ENCODE data around the gene CHST11. TPM values are rescaled to one million over a fixed set of nuclear protein-coding genes. Genes with fewer than 3 reads are reported as not detected.

The CHST11 gene
- total and polyA plus RNA-seq, 2 of the 4 experiments (the other 2 are of a cell fraction): 1.4 to 2.7 TPM

DNA sequence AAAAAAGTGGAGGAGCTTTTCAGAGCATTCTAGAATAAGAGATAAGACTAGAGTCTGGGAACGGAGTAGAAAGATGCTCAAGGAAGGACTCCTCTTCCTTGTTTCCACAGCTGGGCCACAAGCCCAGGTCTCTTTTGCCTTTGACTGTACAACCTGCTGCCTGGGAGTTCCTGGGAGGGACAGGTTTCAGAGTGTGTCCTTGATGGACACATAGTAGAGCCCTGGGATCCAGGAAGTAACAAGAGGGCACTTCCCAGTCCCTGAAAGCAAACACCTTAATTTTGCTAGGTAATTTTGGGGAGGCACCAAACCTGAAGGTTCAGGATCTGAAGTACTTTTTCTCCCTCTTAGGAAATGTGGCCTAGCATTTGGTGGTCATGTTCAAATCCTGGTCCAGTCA, 44.4 kb downstream of the CHST11 start:
- CTCF ChIA-PET: no interaction called here
- no peak overlapping the region for H4K91ac ChIP-seq (ENCODE audit: insufficient read depth, low read depth, low read length)

More for the DNA sequence above, 44.4 kb downstream of the CHST11 start:
- intact Hi-C loops (cut with micrococcal nuclease) (no loop called here), in situ Hi-C loops (cut with MboI; ENCODE audit: low sequenced_read_pairs) (no loop called here), dilution Hi-C loops (cut with HindIII; ENCODE audit: low sequenced_read_pairs, unreplicated experiment) (no loop called here)
- H3K14ac ChIP-seq (replicated peaks; ENCODE audit: low read depth, low read length): no peak overlapping the region
- no peaks in the 10 kb centered on the region for H3K79me1 ChIP-seq (ENCODE audit: low read depth in 1 of 2, low read length in 2 of 2)
- DNase-seq: no peak
- no peak overlapping the region for H3K4ac ChIP-seq (ENCODE audit: low read depth, low read length)
- H3K9ac ChIP-seq (ENCODE audit: low read depth, low read length): no peak overlapping the region
- H3K4me3 ChIP-seq (ENCODE audit: insufficient read depth, low read depth, low read length): no peak overlapping the region
- no peaks in the 10 kb centered on the region for H3K9me3 ChIP-seq (ENCODE audit: control insufficient read depth, insufficient read depth, low read length)
- no peaks in the 10 kb centered on the region; the same call in 1 of the 2 replicates for H3K9me1 ChIP-seq (ENCODE audit: insufficient read depth, low read length)
- 83% methylated on average over 1 of the region's 1 CpG; no CpG with 5 or more reads in 1 of the 2 experiments for WGBS, 2 experiments (ENCODE audit: extremely low coverage in 2 of 2, insufficient read length in 1 of 2)
- no peak overlapping the region for H2AK9ac ChIP-seq (replicated peaks; ENCODE audit: low read depth, low read length, poor library complexity)
- peaks cover 18% of the 10 kb centered on the region for H3K27me3 ChIP-seq (ENCODE audit: control insufficient read depth, insufficient read depth, low read length)
- no peak overlapping the region for H2BK20ac ChIP-seq (ENCODE audit: low read depth, low read length)
- H3K27ac ChIP-seq (ENCODE audit: insufficient read depth, low read length): no peak overlapping the region
- H2AK5ac ChIP-seq (ENCODE audit: low read depth, low read length): no peak overlapping the region
- no peak overlapping the region for H4K5ac ChIP-seq (ENCODE audit: low read depth, low read length)
- no peak overlapping the region for H3K4me2 ChIP-seq (ENCODE audit: low read depth, low read length)
- no peaks in the 10 kb centered on the region for H4K20me1 ChIP-seq (ENCODE audit: insufficient read depth, low read length)
- no peak overlapping the region for H3K23ac ChIP-seq (ENCODE audit: low read depth, low read length)
- POLR2A ChIA-PET (ENCODE audit: unreplicated experiment): no interaction called here
- no peak overlapping the region for H2BK5ac ChIP-seq (ENCODE audit: low read depth, low read length, poor library complexity, severe bottlenecking)
- TF ChIP-seq RCOR1 (IDR thresholded peaks at IDR 0.05; ENCODE audit: insufficient replicate concordance, low read length): no peak
- no peak for TF ChIP-seq CHD1 (IDR thresholded peaks at IDR 0.05; ENCODE audit: low read depth, low read length)
- TF ChIP-seq, protein P1, sequence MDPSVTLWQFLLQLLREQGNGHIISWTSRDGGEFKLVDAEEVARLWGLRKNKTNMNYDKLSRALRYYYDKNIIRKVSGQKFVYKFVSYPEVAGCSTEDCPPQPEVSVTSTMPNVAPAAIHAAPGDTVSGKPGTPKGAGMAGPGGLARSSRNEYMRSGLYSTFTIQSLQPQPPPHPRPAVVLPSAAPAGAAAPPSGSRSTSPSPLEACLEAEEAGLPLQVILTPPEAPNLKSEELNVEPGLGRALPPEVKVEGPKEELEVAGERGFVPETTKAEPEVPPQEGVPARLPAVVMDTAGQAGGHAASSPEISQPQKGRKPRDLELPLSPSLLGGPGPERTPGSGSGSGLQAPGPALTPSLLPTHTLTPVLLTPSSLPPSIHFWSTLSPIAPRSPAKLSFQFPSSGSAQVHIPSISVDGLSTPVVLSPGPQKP (IDR thresholded peaks at IDR 0.05; ENCODE audit: borderline replicate concordance, low read depth, low read length): no peak
- TF ChIP-seq, protein P2, sequence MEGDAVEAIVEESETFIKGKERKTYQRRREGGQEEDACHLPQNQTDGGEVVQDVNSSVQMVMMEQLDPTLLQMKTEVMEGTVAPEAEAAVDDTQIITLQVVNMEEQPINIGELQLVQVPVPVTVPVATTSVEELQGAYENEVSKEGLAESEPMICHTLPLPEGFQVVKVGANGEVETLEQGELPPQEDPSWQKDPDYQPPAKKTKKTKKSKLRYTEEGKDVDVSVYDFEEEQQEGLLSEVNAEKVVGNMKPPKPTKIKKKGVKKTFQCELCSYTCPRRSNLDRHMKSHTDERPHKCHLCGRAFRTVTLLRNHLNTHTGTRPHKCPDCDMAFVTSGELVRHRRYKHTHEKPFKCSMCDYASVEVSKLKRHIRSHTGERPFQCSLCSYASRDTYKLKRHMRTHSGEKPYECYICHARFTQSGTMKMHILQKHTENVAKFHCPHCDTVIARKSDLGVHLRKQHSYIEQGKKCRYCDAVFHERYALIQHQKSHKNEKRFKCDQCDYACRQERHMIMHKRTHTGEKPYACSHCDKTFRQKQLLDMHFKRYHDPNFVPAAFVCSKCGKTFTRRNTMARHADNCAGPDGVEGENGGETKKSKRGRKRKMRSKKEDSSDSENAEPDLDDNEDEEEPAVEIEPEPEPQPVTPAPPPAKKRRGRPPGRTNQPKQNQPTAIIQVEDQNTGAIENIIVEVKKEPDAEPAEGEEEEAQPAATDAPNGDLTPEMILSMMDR (conservative IDR thresholded peaks at IDR 0.05; ENCODE audit: low read depth, low read length): no peak
- no peak for TF ChIP-seq NFE2L2 (IDR thresholded peaks at IDR 0.05; ENCODE audit: low read depth, low read length)
- no peak for TF ChIP-seq BHLHE40 (IDR thresholded peaks at IDR 0.05; ENCODE audit: low read depth, low read length)
- no peak for TF ChIP-seq MAFK (IDR thresholded peaks at IDR 0.05; ENCODE audit: low read depth, low read length)
- no peak for TF ChIP-seq FOS (IDR thresholded peaks at IDR 0.05; ENCODE audit: low read depth, low read length)
- TF ChIP-seq SMC3 (IDR thresholded peaks at IDR 0.05; ENCODE audit: low read depth, low read length): no peak
- TF ChIP-seq RAD21 (IDR thresholded peaks at IDR 0.05; ENCODE audit: low read length): no peak
- no peak overlapping the region for H2BK15ac ChIP-seq (ENCODE audit: low read depth, low read length)
- no peak overlapping the region for H3K18ac ChIP-seq (ENCODE audit: low read depth, low read length)
- BruUV-seq (replicated peaks): no TSS peak
- H3K4me1 ChIP-seq (ENCODE audit: control insufficient read depth, insufficient read depth, low read length): peaks cover 2% of the 10 kb centered on the region; the same call in 1 of the 2 replicates
- no peak for ATAC-seq (ENCODE audit: low read depth)
- H3K36me3 ChIP-seq (ENCODE audit: control insufficient read depth, insufficient read depth, low read length): no peaks in the 10 kb centered on the region
- no peak overlapping the region for H2BK120ac ChIP-seq (ENCODE audit: low read depth, low read length)
- no peak overlapping the region for H2AFZ ChIP-seq (replicated peaks; ENCODE audit: low read length, poor library complexity)
- no peak overlapping the region for H3K56ac ChIP-seq (ENCODE audit: extremely low read depth, insufficient read depth, low read length)
- H4K8ac ChIP-seq (ENCODE audit: low read depth in 2 of 2, low read length in 2 of 2): no peak overlapping the region
